OCI-LY7 (cell line): Measurements from ENCODE around the gene CRADD.

ENCODE experiments used
- EZH2phosphoT487 ChIP-seq: fragments of 200-600 bp; sonication (generic); IDR thresholded peaks from 2 replicates; pipeline ENCODE4 v1.6.1; 2018; ENCODE audit warnings: low read depth, borderline replicate concordance, mild to moderate bottlenecking, mixed run types, antibody characterized with exemption, low read length, moderate library complexity, mixed read lengths
- TF ChIP-seq, protein P1 (sequence below): fragments of 200-600 bp; sonication (generic); conservative IDR thresholded peaks from 2 replicates; pipeline ENCODE4 v1.5.1; 2014; ENCODE audit warnings: mild to moderate bottlenecking, antibody characterized with exemption, low read length, moderate library complexity, mixed read lengths

DNA sequence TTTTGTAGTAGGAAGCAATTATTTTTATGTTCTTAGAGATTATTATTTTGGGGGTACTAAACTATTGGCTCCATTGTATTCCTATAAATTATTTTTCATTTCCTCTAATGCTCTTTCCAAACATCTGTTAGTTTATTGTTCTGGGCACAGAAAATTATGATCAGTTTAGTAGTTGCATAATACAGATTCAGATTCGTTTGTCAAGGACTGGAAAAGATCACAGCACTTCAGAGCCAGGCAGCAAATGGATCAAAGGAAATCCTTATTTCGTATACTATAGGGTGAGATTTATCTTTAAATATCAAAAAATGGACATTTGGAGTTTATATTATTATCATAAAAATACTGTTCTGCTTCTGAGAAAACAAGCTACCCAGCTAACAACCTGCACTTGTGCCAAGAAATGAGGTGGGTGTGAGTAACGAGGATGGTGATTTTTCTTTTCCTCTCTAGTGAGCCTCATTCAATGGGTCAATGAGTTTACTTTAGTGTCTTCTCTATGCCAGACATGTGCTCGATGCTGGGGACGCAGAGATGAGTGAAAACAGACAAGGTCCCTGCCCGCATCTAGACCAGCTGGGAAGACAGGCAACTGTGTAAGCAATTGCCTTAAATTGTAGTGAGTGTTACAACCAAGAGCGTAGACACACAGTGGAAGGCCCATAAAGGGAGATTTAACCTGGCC, 262.6 kb downstream of the CRADD start:
- TF ChIP-seq, protein P1, sequence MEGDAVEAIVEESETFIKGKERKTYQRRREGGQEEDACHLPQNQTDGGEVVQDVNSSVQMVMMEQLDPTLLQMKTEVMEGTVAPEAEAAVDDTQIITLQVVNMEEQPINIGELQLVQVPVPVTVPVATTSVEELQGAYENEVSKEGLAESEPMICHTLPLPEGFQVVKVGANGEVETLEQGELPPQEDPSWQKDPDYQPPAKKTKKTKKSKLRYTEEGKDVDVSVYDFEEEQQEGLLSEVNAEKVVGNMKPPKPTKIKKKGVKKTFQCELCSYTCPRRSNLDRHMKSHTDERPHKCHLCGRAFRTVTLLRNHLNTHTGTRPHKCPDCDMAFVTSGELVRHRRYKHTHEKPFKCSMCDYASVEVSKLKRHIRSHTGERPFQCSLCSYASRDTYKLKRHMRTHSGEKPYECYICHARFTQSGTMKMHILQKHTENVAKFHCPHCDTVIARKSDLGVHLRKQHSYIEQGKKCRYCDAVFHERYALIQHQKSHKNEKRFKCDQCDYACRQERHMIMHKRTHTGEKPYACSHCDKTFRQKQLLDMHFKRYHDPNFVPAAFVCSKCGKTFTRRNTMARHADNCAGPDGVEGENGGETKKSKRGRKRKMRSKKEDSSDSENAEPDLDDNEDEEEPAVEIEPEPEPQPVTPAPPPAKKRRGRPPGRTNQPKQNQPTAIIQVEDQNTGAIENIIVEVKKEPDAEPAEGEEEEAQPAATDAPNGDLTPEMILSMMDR: no peak
- no peak for TF ChIP-seq EZH2phosphoT487
